Kidney capillary endothelial cell (primary cell): ENCODE results near the gene MGAM2.
A peak's percentile ranks its signal among the peaks of the same experiment; 100 is the strongest.

Source experiments
- DNase-seq: peaks from one replicate; pipeline ENCODE4 v3.0.0-alpha.2; 2018; ENCODE audit warnings: low spot score

The MGAM2 gene

DNA sequence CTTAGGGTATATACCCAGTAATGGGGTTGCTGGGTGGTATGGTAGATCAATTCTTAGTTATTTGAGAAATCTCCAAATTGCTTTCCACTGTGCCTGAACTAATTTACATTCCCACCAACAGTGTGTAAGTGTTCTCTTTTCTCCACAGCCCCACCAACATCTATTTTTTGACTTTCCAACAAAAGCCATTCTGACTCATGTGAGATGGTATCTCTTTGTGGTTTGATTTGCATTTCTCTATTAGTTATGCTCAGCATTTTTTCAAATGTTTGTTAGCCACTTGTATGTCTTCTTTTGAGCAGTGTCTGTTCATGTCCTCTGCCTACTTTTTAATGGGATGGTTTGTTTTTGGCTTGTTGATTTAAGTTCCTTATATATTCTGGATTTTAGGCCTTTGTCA is 66.4 kb downstream of the MGAM2 start:
- no peak for DNase-seq

DNA sequence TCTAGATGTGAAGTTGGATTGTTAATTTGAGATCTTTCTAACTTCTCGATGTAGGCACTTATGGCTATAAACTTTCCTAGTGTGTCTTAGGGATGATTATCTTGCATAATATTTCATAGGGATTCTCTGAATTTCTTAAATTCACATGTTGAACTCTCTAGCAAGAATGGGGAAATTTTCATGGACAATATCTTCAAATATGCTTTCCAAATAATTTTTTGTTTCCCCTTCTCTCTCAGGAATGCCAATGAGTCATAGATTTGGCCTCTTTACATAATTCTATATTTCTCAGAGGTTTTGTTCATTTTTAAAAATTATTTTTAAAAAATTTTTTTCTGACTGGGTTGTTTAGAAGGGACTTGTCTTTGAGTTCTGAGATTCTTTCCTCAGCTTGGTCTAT is 68.9 kb downstream of the MGAM2 start:
- no peak for DNase-seq

DNA sequence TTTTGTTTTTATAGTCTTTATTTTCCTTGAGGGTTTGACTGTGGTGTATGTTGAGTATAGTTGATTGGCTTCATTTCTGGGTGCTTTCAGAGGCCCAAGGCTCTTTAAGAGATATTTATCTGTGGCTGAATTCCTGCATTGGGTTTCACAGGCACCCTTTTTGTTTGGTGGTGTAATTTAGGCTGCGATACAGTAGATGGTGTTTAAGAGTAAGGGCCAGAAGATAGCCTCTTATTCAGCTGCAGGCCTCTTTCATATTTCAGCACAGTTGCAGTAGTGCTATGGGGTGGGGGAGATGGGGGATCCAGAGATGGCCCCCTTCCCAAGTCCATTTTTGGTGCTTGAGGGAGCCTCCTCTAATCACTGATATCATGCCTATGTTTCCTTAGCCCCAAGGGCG is 69.7 kb downstream of the MGAM2 start:
- DNase-seq: no peak

DNA sequence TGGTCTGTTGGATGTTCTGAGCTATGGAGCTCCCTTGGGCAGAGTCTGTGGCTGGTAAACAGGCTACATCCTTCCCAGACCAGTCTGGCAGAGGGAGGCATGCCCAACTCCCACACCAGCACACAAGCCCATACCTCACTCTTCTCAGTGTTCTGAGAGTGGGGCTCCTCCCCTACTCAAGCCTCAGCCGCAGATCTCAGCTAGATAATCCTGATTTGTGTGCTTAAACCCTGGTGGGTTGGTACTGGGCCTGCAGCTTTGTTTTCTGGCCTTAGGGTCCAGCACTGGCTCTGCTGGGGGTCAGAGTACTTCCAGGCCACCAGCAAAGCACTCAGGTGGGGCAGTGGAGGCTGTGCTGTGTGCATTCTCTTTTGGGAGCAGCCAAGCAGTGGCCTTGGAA is 70.4 kb downstream of the MGAM2 start:
- no peak for DNase-seq

DNA sequence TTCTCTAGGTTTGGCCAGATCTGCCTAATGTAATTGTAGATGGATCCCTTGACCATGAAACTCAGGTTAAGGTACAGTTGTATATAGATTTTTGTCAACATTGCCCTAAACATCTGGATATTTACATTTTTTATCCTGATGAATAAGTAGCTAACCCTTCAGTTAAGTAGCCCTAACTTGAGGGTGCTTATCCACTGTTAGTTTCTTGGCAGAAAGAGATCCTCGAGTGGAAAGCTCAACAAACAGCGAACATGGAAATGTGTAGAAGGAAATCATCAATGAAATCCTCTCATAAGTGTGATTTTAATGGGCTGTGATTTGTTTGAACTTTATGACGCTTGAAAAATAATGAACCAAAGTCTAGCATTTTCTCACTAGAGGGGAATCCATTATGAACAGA is 73.6 kb downstream of the MGAM2 start:
- DNase-seq: no peak

DNA sequence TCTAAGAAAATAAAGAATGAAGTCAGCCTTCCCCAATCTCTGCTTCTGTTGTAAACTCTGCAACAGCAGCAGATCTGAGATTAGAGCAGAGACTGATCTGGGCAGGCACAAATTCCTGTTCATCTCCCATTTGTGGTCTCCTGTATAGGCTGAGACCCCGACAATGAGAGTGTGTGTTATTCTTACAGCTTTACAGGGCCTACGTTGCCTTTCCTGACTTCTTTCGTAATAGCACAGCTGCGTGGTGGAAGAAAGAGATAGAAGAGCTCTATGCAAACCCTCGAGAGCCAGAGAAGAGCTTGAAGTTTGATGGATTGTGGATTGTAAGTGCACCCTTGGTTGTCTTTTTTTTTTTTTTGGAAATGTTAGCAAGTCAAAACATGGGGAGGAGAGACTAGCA is 74.3 kb downstream of the MGAM2 start:
- DNase-seq: no peak

DNA sequence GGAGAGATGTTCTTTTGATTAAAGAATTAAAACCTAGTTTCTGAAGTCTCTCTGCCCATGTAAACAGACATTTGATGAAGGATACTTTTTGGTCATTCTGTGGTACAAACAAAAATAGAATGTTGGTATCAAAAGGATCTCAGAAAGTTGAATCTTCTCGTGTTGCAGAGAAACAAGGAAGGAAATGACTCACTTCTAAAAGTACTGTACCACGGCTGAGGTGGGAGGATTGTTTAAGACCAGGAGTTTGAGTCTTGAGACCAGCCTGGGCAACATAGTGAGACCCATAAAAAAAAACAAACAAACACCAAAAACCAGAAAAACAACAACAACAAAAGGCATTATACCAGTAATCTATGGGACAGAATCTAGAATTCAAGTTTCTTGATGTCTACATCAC is 76.6 kb downstream of the MGAM2 start:
- peak; percentile 12 for DNase-seq

DNA sequence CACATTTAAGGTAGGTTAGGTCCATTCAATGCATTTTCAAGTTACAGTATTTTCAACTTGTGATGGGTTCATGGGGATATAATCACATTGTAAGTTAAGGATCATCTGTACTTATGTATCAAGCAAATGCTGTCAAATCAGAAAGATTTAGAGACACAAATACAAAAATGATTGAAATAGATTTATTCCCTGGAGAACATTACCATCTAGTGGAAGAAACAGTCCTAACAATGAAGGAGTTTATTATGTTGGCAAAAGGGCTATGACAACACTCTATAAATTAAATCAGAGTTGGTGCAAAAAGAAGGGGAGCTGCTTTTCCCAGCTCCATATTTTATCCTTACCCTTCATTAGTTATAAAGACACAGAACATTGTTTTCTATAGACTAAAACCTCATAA is 77.3 kb downstream of the MGAM2 start:
- DNase-seq: no peak

DNA sequence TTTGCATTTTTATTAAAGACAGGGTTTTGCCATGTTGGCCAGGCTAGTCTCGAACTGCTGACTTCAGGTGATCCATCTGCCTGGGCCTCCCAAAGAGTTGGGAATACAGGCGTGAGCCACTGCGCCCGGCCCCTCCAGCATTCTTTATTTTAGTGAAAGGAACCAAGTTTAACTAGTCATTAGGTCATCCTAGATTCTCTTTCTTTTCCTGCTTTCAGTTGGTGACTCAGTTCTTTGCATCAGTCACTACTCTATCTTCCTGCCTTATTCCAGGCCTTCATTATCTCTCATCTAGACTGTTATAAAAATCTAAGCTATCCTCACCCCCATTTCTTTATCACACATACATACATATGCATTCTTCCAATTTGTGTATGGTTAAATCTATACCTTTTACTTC is 82.7 kb downstream of the MGAM2 start:
- no peak for DNase-seq

DNA sequence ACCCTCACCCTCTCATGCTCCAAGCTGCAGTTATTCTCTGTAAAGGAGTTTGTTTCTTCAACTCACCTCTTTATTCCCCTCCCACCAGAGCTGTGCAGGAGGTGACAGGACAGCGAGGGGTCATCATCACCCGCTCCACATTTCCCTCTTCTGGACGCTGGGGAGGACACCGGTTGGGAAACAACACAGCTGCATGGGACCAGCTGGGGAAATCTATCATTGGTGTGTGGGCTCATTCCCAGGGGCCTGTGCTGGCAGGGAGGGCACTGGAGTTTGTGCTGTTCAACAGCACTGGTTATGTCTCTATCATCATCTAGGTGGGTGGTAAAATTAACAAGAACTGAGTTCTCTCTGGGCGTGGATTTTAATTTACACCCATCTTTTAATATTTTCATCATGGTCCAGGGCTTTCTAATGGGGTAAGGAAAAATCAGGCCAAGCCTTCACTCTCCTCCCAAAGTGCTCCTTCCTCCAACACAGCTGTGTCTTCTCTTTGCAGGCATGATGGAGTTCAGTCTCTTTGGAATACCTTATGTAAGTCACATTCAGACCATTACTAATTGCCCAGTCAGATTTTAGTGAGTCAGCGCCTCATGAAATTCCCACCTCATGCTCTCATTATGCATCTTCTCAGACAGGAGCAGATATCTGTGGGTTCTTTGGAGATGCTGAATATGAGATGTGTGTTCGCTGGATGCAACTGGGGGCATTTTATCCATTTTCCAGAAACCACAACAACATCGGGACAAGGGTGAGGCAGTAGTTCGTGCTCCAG is 84.7 kb downstream of the MGAM2 start:
- no peak for DNase-seq

DNA sequence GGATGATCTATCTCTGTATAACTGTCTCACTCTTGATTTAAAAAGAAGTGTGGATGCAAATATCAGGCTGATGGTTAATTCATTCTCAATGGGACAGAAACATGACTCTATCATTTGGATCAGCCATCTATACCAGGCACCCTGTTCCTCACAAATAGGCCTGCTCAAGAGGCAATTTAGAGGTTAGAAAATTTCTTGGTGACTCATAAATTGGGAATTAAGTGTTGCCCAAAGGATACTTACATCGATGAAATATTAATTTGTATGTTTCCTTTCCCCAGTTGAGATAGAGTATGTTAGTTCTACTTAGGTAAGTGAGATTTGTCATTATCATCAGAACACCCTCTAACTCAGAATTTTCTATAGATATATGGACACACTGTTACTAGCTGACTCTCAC is 88.7 kb downstream of the MGAM2 start:
- DNase-seq: no peak

DNA sequence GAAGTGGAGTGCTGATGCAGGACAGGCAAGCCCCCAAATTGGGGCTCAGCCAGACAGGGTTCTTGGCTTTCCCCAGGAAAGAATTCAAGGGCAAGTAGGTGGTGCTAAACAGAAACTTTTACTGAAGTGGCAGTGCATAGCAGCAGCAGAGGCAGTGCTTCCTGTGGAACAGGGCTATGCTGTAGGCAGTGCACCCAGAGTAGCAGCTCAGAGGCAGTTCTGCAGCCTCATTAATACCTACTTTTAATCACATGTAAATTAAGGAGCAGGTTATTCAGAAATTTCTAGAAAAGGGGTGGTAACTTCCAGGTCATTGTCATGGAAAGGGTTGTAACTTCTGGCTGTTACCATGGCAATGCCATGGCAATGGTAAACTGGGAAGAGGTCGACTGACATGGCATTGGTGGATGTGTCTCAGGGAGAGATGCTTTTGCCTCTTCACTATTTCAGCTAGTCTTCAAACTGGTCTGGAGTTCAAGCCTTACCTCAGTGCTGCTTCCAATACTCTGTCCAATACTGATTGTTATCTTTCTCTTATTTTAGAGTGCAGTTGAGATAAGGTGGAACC is 117.1 kb downstream of the MGAM2 start:
- no peak for DNase-seq

DNA sequence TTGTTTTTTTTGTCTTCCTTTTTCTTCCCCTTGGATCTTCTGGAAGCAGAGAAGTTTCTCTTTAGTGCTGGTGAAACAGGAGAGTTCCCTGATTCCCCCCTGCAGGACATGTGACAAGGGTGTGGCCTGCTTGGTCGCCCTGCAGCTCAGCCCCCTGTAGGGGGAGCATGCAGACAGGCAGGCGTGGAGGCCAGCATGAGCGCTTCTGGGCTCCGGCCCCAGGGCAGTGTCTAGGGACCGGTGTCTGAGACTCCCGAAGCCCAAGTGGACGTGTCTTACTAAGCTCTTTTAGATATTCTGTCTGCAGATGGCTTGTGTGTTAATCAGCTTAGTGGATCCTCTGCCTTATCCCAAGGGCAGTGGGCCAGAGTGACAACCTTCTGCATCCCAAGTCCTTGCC is 120.2 kb downstream of the MGAM2 start:
- no peak for DNase-seq

DNA sequence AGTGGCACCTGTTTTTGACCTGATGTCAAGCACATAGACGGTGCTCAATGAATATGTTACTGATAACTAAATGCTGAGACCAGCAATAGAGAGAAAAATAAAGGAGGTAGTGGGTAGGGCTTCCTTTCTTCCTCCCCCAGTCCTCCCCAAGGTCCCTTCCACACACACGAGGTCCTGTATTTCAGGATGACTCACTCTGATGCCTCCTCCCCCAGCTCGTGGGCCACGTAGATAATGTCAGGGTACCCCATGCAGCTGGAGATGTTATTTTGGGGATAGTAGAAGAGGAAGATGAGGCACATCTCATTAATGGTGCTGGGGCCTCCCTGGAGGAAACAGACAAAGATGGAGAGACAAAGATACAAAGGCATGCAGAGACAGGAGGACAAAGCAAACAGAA is 129.0 kb downstream of the MGAM2 start:
- no peak for DNase-seq

DNA sequence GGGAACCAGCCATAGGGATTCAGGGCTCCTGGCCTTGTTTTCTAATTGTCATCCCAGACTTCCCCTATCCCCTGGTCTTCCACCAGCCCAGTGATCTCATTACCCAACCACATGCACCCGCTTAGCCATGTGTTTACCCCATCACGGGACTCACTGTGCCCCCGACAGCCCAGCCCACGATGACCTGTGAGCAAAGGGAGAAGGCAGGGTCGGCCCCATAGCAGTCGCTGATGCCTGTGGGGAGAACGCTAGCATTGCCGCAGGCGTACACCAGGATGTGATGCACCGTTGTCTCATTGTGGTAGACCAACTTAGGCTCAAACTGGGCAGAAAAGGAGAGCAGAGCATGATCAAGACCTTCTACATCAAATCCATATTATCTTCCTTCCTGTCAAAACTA is 132.3 kb downstream of the MGAM2 start:
- no peak for DNase-seq

DNA sequence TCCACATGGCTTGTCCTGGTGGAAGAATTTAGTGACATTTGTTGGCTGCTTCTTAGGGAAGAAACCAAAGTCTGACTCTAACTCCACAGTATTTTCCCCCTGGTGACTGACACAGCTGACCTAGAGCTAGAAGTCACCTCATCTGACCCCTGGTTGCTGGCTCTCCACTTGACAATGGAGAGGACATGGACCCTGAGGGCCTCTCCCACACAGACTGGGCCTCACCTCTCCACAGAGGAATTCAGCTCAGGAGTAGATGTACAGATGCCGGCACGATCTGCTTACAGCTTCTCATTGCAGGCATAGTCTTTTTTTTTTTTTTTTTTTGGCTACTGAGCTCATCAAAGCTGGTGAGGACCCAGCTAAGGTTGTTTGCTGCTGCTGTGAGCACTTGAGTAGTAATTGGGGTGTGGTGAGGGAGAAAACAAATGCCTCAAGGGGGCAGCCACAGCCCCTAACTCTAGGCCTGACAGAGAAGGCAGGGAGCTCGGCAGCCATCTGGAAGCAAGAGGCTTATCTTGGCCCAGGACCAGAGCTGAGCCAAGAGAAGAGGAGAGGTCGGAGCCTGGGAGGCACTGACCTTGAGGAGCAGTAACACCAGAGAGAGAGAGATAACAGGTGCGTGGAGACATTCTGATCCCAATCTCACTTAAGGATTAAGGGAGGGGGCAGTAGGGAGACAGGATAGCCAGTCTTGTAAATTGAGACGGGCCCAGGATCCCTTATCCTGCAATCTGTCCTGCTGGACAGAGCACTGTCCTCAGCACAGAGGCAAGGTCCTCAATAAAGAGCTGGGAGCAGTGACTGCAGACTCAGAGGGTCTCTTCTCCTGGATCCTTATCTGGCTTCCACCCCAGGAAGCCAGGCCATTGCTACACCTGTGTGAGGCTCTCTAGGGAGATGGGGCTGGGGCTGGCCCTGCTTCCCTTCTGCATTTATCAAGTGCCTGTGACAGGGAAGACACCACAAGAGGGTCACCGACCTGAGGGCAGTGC is 136.9 kb downstream of the MGAM2 start:
- DNase-seq: no peak

DNA sequence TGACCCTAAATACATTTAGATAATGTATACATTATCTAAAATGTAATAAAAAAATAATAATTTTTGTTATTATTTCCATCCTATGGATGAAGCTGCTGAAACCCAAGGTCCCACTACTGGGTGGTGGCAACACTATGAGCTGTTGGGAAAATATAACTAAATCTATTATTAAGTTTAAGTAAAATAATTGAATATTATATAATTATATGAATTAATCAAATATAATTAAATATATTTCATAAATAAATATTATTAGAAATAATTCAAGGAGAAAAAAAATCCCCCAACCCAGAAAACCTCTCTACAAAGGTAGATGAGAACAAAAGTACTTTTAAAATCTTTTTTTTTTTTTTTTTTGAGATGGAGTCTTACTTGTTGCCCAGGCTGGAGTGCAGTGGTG is 138.4 kb downstream of the MGAM2 start:
- no peak for DNase-seq

DNA sequence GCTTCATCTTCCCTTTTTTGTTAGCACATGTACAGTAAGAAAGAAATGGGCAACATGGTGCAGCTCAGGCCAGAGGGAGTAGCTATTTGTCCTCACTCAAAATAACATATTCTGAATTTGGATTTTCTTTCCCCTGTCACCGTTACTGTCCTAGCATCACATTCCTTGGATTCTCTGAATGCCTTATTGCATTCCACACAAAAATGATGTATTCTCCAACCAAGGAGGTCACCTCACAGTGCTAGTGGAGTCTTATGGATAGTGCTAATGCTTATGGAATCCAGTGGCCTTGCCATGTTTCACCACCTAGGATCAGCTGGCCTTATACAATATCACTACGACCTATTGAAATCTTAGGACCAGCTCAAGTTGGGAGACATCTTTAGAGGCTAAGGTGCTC is 139.2 kb downstream of the MGAM2 start:
- no peak for DNase-seq

DNA sequence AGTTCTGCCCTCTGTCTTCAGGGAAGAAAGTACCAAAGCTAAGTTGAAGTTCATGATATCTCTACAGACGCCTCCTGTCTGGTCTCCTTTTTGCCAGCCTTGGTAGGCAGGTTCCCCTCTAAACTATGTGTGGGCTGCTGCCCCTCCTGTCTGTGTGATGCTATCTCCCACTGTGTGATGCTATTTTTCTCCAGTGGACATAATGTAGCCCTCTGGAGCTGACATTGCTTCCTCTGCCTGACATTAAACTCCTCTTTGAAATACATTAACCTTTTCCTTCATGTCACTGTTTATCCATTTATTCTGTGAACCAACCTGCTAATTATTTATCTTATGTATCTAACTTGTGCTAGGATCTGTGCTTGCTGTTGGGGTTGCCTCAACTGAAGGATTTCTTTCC is 146.4 kb downstream of the MGAM2 start, which contains the start of gene PRSS58:
TSS of gene PRSS58 (minus strand) at position 101 of the 400 bp plus-strand sequence. CDS start 351 bp downstream, outside the sequence.
- no peak for DNase-seq

DNA sequence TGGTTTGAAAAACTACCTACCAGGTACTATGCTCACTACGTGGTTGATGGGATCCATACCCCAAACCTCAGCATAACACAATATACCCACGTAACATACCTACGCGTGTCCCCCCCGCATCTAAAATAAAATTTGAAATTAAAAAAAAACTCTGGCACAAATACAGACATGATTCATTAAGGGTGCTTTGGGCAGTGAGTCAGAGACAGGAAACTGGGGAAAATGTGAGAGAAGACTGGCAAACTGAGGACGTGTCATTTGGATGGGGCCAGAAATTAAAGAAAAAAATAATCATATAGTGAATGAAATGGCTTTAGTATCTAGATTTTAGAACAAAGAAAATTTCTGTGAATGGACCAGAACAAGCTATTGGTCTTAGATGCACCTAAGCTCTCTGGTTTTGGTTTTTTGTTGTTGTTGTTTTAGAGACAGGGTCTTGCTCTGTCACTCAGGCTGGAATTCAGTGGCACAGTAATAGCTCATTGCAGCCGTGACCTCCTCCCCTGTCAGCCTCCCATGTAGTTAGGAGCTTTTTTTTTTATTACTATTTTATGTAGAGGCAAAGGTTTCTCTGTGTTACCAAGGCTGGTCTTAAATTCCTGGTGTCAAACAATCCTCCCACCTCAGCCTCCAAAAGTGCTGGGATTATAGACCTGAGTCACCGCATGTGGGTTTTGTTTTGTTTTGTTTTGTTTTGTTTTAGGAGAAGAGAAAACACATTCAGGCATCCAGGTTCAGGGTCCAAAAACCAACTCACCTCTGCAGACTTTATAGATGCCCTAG is 152.3 kb downstream of the MGAM2 start:
- DNase-seq: peak; percentile 7
